B cell (primary cell): Measurements from ENCODE around the gene GFPT2.

Experiments
- EZH2 ChIP-seq: IDR thresholded peaks from 2 replicates; pipeline ENCODE4 v1.6.1; 2012; ENCODE audit warnings: borderline replicate concordance, low read depth, mild to moderate bottlenecking, moderate library complexity, low read length; ENCODE audit not compliant: insufficient read depth, poor library complexity, severe bottlenecking
- TF ChIP-seq, protein P1 (sequence below): fragments of 200-600 bp; IDR thresholded peaks from one replicate; pipeline ENCODE4 v1.8.0; 2022; ENCODE audit warnings: antibody characterized with exemption, mild to moderate bottlenecking

DNA sequence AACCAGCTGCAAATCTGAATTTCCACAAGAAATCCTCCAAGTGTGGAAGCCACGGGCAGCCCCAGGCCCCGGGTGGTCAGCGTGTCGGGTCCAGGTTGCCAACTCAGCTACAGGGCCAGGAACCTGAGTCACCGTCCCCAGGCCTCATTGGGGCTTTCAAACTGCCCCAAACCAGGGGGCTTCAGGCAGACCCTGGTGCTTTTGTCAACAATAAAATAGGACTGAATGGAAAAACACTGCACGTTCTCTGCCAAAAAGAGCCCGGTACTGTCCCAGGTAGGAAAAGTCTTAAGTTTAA, 24.0 kb downstream of the GFPT2 start:
- TF ChIP-seq, protein P1, sequence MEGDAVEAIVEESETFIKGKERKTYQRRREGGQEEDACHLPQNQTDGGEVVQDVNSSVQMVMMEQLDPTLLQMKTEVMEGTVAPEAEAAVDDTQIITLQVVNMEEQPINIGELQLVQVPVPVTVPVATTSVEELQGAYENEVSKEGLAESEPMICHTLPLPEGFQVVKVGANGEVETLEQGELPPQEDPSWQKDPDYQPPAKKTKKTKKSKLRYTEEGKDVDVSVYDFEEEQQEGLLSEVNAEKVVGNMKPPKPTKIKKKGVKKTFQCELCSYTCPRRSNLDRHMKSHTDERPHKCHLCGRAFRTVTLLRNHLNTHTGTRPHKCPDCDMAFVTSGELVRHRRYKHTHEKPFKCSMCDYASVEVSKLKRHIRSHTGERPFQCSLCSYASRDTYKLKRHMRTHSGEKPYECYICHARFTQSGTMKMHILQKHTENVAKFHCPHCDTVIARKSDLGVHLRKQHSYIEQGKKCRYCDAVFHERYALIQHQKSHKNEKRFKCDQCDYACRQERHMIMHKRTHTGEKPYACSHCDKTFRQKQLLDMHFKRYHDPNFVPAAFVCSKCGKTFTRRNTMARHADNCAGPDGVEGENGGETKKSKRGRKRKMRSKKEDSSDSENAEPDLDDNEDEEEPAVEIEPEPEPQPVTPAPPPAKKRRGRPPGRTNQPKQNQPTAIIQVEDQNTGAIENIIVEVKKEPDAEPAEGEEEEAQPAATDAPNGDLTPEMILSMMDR, result no peak
- TF ChIP-seq EZH2, result no peak
